SK-N-SH (cell line): ENCODE results near the gene STAB1. TPM values are rescaled to one million over a fixed set of nuclear protein-coding genes. Genes with fewer than 3 reads are reported as not detected.

Experiments used
- CTCF ChIA-PET: fragments of 300-600, 350-600 bp; formaldehyde crosslinking; extraction: SDS; loops from one replicate; lab custom pipeline; 2021; lab: Yijun Ruan, JAX
- POLR2A ChIA-PET: fragments of 350-600 bp; sonication (Branson Sonifier 250); formaldehyde crosslinking; extraction: SDS; loops from one replicate; lab custom pipeline; 2020; ENCODE audit warnings: antibody characterized with exemption, inconsistent platforms; lab: Yijun Ruan, JAX
- DNase-seq: peaks from one replicate; pipeline ENCODE4 v3.0.0; 2012
- H2AFZ ChIP-seq: fragments of 200-600 bp; sonication (generic); 2 replicates; pipeline ENCODE4 v1.8.1; 2016; ENCODE audit warnings: antibody characterized with exemption, mild to moderate bottlenecking, low read depth
- H3F3A ChIP-seq: fragments of 200-600 bp; sonication (generic); replicated peaks from 2 replicates; pipeline ENCODE3; 2016; ENCODE audit warnings: antibody characterized with exemption, mild to moderate bottlenecking; ENCODE audit not compliant: insufficient read depth
- H3K27ac ChIP-seq, 2 experiments: fragments of 200-500 bp in 1 of 2; fragments of 200-600 bp in 1 of 2; sonication (Bioruptor generic) in 1 of 2; sonication (generic), shearing (Covaris generic) in 1 of 2; 2 replicates each; pipeline versions ENCODE4 v1.5.1 to v1.6.1; 2014 to 2016; ENCODE audit warnings: low read depth in 2 of 2, inconsistent platforms in 1 of 2, low read length in 1 of 2, mild to moderate bottlenecking in 1 of 2, mixed read lengths in 1 of 2
- H3K27me3 ChIP-seq: fragments of 200-600 bp; sonication (generic), shearing (Covaris generic); 2 replicates; pipeline ENCODE4 v1.6.1; 2016; ENCODE audit warnings: mixed run types; ENCODE audit not compliant: insufficient read depth
- H3K36me3 ChIP-seq, 2 experiments: fragments of 200-500 bp in 1 of 2; fragments of 200-600 bp in 1 of 2; sonication (Bioruptor generic) in 1 of 2; sonication (generic) in 1 of 2; replicated peaks in 1 of 2; 2 replicates each; pipeline versions ENCODE3 to v1.5.1; 2014 to 2016; ENCODE audit warnings: low read length in 1 of 2, mild to moderate bottlenecking in 1 of 2; ENCODE audit not compliant: insufficient read depth in 2 of 2, control insufficient read depth in 1 of 2
- H3K4me1 ChIP-seq, 2 experiments: fragments of 200-500 bp in 1 of 2; fragments of 200-600 bp in 1 of 2; sonication (Bioruptor generic) in 1 of 2; sonication (generic), shearing (Covaris generic) in 1 of 2; 2 replicates each; pipeline versions ENCODE4 v1.5.1 to v1.6.1; 2014 to 2016; ENCODE audit warnings: low read depth in 1 of 2, low read length in 1 of 2, mixed run types in 1 of 2; ENCODE audit not compliant: insufficient read depth in 2 of 2, control insufficient read depth in 1 of 2
- H3K4me2 ChIP-seq: fragments of 200-600 bp; sonication (generic), shearing (Covaris generic); 2 replicates; pipeline ENCODE4 v1.6.1; 2017; ENCODE audit warnings: mixed run types
- H3K4me3 ChIP-seq, 2 experiments: fragments of 200-500 bp in 1 of 2; fragments of 200-600 bp in 1 of 2; sonication (Bioruptor generic) in 1 of 2; sonication (generic), shearing (Covaris generic) in 1 of 2; 2 replicates each; pipeline versions ENCODE4 v1.5.1 to v1.8.1; 2014 to 2016; ENCODE audit warnings: low read depth in 2 of 2, inconsistent platforms in 1 of 2, low read length in 1 of 2, mild to moderate bottlenecking in 1 of 2, mixed read lengths in 1 of 2, moderate library complexity in 1 of 2
- H3K79me2 ChIP-seq: fragments of 200-600 bp; sonication (generic); 2 replicates; pipeline ENCODE4 v1.8.1; 2017; ENCODE audit warnings: mild to moderate bottlenecking; ENCODE audit not compliant: insufficient read depth
- H3K9ac ChIP-seq: fragments of 200-600 bp; sonication (generic); 2 replicates; pipeline ENCODE4 v1.6.1; 2017; ENCODE audit warnings: mixed run types
- H3K9me2 ChIP-seq: fragments of 200-600 bp; sonication (generic); 2 replicates; pipeline ENCODE4 v1.6.1; 2017; ENCODE audit warnings: mixed run types
- H3K9me3 ChIP-seq: fragments of 200-600 bp; sonication (generic); 2 replicates; pipeline ENCODE4 v1.6.1; 2017; ENCODE audit warnings: mixed run types, mild to moderate bottlenecking, moderate library complexity
- H4K20me1 ChIP-seq: fragments of 200-600 bp; sonication (generic); 2 replicates; pipeline ENCODE4 v1.6.1; 2017; ENCODE audit warnings: mild to moderate bottlenecking, mixed run types; ENCODE audit not compliant: insufficient read depth
- EZH2phosphoT487 ChIP-seq: fragments of 200-600 bp; sonication (generic); IDR thresholded peaks from 2 replicates; pipeline ENCODE4 v1.6.1; 2017; ENCODE audit warnings: low read depth, mixed run types, mild to moderate bottlenecking, antibody characterized with exemption, moderate library complexity, borderline replicate concordance
- FOXM1 ChIP-seq: IDR thresholded peaks from 2 replicates; pipeline ENCODE4 v1.4.0; 2012; ENCODE audit warnings: low read depth, mild to moderate bottlenecking
- JUND ChIP-seq: IDR thresholded peaks from 2 replicates; pipeline ENCODE4 v1.4.0; 2012
- NFIC ChIP-seq: IDR thresholded peaks from 2 replicates; pipeline ENCODE4 v1.4.0; 2012; ENCODE audit warnings: borderline replicate concordance
- RAD21 ChIP-seq: IDR thresholded peaks from 2 replicates; pipeline ENCODE4 v1.6.1; 2012; ENCODE audit warnings: mild to moderate bottlenecking, low read length
- RFX5 ChIP-seq: IDR thresholded peaks from 2 replicates; pipeline ENCODE4 v1.6.1; 2012; ENCODE audit warnings: mild to moderate bottlenecking, improper control_type of control experiment, low read length
- RXRA ChIP-seq: IDR thresholded peaks from 2 replicates; pipeline ENCODE4 v1.4.0; 2012; ENCODE audit warnings: low read depth, mild to moderate bottlenecking, borderline replicate concordance
- SMC3 ChIP-seq: IDR thresholded peaks from 2 replicates; pipeline ENCODE4 v1.6.1; 2012; ENCODE audit warnings: low read depth, low read length, improper control_type of control experiment
- YY1 ChIP-seq: IDR thresholded peaks from 2 replicates; pipeline ENCODE4 v1.4.0; 2012; ENCODE audit warnings: low read depth, mild to moderate bottlenecking
- WGBS: methylation state at CpG from one replicate; pipeline ENCODE4 v1.1.6; 2017; ENCODE audit warnings: low lambda C conversion rate; 5-methylcytosine and 5-hydroxymethylcytosine counted together
- polyA plus RNA-seq, 3 experiments: library from polyadenylated mRNA; depleted of rRNA; stranded (reverse); fragments of >200 nt; gene quantifications; 2 replicates each; pipeline ENCODE4 v1.2.3, GENCODE V29; 2012
- TF ChIP-seq, protein P1 (sequence below): IDR thresholded peaks from 2 replicates; pipeline ENCODE4 v1.4.0; 2012; ENCODE audit warnings: low read depth, borderline replicate concordance
- TF ChIP-seq, protein P2 (sequence below): fragments of 150-350 bp; IDR thresholded peaks from 2 replicates; pipeline ENCODE4 v1.6.1; 2017; ENCODE audit warnings: antibody characterized with exemption, low read length, low read depth, borderline replicate concordance
- TF ChIP-seq, protein P3 (sequence below): IDR thresholded peaks from 2 replicates; pipeline ENCODE4 v1.6.1; 2012; ENCODE audit warnings: mild to moderate bottlenecking, low read depth, low read length, moderate library complexity

The STAB1 gene
- polyA plus RNA-seq, 1 of the 3 experiments (the other 2 are of a cell fraction) = 0.05 TPM

DNA sequence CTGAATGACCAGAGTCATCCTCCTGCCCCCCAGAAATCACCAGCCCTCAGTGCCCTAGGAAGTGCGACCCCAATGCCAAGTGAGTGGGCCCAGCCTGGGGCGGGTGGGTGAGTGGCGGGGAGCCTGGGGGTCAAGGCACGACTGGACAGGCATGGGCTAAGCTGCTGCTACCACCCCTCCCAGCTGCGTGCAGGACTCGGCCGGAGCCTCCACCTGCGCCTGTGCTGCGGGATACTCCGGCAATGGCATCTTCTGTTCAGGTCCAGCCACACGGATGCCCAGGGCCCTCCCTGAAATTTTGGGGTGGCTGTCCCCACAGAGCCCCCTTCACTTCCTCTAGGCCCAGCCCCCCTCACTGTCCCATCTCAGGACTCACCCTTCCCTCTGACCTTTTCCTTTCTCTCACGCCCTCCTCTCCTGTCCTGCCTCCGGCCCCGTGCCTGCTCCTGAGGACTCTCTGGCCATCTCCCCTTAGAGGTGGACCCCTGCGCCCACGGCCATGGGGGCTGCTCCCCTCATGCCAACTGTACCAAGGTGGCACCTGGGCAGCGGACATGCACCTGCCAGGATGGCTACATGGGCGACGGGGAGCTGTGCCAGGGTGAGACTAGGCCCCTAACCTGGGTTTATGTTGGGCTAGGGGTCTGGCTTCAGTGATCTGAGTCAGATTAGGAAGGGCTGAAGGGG, 21.5 kb downstream of the STAB1 start:
- no peak for DNase-seq
- Histone ChIP-seq H3K9ac (no peak overlapping the region), H3K79me2 (no peaks in the 10 kb centered on the region), H3F3A (no peaks in the 10 kb centered on the region), H3K36me3 (no peaks in the 10 kb centered on the region), H3K27ac (no peak overlapping the region), H3K9me2 (no peaks in the 10 kb centered on the region), H3K27me3 (no peaks in the 10 kb centered on the region), H2AFZ (no peak overlapping the region), H3K4me1 (peaks cover 0 to 10% of the 10 kb centered on the region in 2 experiments; a peak in 1 of 4 replicates), H3K4me2 (no peak overlapping the region), H3K4me3 (no peak overlapping the region), H4K20me1 (no peaks in the 10 kb centered on the region), H3K9me3 (no peaks in the 10 kb centered on the region)
- ChIA-PET CTCF (interaction anchor here (1.6 kb wide), 1 partner anchor 34 kb away, joined by 3 read pairs; no protein-coding TSS in a partner anchor), POLR2A (no interaction called here)
- 78% methylated on average over 13 of the region's 19 CpGs for WGBS
- TF ChIP-seq, protein P1, sequence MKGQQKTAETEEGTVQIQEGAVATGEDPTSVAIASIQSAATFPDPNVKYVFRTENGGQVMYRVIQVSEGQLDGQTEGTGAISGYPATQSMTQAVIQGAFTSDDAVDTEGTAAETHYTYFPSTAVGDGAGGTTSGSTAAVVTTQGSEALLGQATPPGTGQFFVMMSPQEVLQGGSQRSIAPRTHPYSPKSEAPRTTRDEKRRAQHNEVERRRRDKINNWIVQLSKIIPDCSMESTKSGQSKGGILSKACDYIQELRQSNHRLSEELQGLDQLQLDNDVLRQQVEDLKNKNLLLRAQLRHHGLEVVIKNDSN = no peak
- TF ChIP-seq SMC3 = no peak
- TF ChIP-seq FOXM1 = no peak
- no peak for TF ChIP-seq RFX5
- TF ChIP-seq EZH2phosphoT487 = no peak
- TF ChIP-seq JUND = no peak
- TF ChIP-seq, protein P2, sequence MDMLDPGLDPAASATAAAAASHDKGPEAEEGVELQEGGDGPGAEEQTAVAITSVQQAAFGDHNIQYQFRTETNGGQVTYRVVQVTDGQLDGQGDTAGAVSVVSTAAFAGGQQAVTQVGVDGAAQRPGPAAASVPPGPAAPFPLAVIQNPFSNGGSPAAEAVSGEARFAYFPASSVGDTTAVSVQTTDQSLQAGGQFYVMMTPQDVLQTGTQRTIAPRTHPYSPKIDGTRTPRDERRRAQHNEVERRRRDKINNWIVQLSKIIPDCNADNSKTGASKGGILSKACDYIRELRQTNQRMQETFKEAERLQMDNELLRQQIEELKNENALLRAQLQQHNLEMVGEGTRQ = no peak
- no peak for TF ChIP-seq RAD21
- no peak for TF ChIP-seq YY1
- TF ChIP-seq, protein P3, sequence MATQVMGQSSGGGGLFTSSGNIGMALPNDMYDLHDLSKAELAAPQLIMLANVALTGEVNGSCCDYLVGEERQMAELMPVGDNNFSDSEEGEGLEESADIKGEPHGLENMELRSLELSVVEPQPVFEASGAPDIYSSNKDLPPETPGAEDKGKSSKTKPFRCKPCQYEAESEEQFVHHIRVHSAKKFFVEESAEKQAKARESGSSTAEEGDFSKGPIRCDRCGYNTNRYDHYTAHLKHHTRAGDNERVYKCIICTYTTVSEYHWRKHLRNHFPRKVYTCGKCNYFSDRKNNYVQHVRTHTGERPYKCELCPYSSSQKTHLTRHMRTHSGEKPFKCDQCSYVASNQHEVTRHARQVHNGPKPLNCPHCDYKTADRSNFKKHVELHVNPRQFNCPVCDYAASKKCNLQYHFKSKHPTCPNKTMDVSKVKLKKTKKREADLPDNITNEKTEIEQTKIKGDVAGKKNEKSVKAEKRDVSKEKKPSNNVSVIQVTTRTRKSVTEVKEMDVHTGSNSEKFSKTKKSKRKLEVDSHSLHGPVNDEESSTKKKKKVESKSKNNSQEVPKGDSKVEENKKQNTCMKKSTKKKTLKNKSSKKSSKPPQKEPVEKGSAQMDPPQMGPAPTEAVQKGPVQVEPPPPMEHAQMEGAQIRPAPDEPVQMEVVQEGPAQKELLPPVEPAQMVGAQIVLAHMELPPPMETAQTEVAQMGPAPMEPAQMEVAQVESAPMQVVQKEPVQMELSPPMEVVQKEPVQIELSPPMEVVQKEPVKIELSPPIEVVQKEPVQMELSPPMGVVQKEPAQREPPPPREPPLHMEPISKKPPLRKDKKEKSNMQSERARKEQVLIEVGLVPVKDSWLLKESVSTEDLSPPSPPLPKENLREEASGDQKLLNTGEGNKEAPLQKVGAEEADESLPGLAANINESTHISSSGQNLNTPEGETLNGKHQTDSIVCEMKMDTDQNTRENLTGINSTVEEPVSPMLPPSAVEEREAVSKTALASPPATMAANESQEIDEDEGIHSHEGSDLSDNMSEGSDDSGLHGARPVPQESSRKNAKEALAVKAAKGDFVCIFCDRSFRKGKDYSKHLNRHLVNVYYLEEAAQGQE = no peak
- no peak for TF ChIP-seq RXRA
- no peak for TF ChIP-seq NFIC
